ENCODE data around the gene ICA1.

GRCh38 chr7:8109196-8110022, 152.6 kb downstream of the ICA1 start:
- TF ChIP-seq EGR1 (IDR thresholded peaks at IDR 0.05; ENCODE audit: low read depth in 2 of 2), result no peak
- no peak for TF ChIP-seq REST (IDR thresholded peaks at IDR 0.05)
- no peak for TF ChIP-seq CTCF (IDR thresholded peaks at IDR 0.05; ENCODE audit: low read depth, low read length, missing input control)
- no peak for TF ChIP-seq HNF4A (conservative IDR thresholded peaks at IDR 0.05)
- TF ChIP-seq GABPA (IDR thresholded peaks at IDR 0.05 in 1 of 2, conservative IDR thresholded peaks at IDR 0.05 in 1 of 2), result no peak
- TF ChIP-seq RAD21 (IDR thresholded peaks at IDR 0.05), result no peak
- no peak for TF ChIP-seq RXRA (IDR thresholded peaks at IDR 0.05)
- no peak for TF ChIP-seq TAF1 (conservative IDR thresholded peaks at IDR 0.05)
- no peak for TF ChIP-seq MAX (IDR thresholded peaks at IDR 0.05)
- TF ChIP-seq ATF3 (IDR thresholded peaks at IDR 0.05), result no peak
- TF ChIP-seq SP1 (IDR thresholded peaks at IDR 0.05), result no peak
- no peak for TF ChIP-seq ZBTB33 (IDR thresholded peaks at IDR 0.05)
